ENCODE data around the gene MYCBP2. TPM values are rescaled to one million over a fixed set of nuclear protein-coding genes. Genes with fewer than 3 reads are reported as not detected.
"Not testable (repeated sequence)": the region's sequence is repeated elsewhere in the genome, so short reads cannot be mapped to it uniquely, and the experiment has no call there.

Gene MYCBP2
- total RNA-seq, 8 experiments from 2014 or later = 53.8 to 118 (median 89.4) TPM

DNA sequence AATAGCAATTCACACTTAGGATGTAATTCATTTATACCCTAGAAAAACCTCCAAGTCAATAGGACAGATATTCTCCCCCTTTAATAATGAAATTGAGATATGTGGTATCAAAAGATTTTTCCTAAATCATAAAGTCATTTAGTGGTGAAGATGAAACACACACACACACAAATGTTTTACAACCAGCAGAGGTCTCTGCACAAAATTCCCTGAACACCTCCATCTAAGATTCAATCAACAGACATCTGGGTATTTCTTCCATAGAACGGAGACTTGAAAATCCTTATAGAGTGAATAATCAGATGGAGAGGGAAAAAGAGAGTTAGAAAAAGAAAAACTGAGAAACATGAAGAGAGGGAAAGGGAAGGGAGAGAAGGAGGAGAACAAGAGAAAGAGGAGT lies 52.8 kb downstream of the MYCBP2 start:
- no peaks in the 10 kb centered on the region for H3K4me1 ChIP-seq (replicated peaks in 1 of 2)
- H3K4me3 ChIP-seq = no peak overlapping the region
- WGBS, 10 experiments = 73 to 100% (median 100%) methylated on average over 1 of the region's 1 CpG; no CpG with 5 or more reads in 2 of the 10 experiments
- no peak for ATAC-seq (replicated peaks in 6 of 8)
- no peak overlapping the region for H3K27ac ChIP-seq
- in situ Hi-C loops (cut with MboI; ENCODE audit: low pct_unique_long_range_greater_than_20kb in 2 of 9, low sequenced_read_pairs in 9 of 9, unreplicated experiment in 9 of 9) = no loop called here

DNA sequence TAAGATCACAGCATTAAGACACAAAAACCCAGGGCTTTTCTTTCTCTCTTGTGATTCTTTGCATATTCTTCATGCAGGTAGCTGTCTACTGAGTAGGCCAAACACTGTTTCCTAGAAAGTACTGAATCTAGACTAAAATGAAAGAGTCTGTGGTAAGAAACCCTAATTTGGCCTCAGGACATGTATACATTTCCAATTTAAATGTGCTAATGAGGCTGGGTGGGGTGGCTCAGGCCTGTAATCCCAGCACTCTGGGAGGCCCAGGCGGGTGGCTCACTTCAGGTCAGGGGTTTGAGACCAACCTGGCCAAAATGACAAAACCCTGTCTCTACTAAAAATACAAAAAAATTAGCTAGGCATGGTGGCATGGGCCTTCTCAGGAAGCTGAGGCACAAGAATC lies 57.8 kb downstream of the MYCBP2 start:
- peak in 3 of 8 experiments; percentile 74 to 97 (median 94) for ATAC-seq (replicated peaks in 6 of 8)
- H3K4me3 ChIP-seq = no peak overlapping the region
- no peak overlapping the region for H3K27ac ChIP-seq
- H3K4me1 ChIP-seq (replicated peaks in 1 of 2) = no peaks in the 10 kb centered on the region
- WGBS, 10 experiments = 0 to 100% (median 80%) methylated on average over 1 of the region's 1 CpG; no CpG with 5 or more reads in 3 of the 10 experiments
- in situ Hi-C loops (cut with MboI; ENCODE audit: low pct_unique_long_range_greater_than_20kb in 2 of 9, low sequenced_read_pairs in 9 of 9, unreplicated experiment in 9 of 9) = no loop called here

DNA sequence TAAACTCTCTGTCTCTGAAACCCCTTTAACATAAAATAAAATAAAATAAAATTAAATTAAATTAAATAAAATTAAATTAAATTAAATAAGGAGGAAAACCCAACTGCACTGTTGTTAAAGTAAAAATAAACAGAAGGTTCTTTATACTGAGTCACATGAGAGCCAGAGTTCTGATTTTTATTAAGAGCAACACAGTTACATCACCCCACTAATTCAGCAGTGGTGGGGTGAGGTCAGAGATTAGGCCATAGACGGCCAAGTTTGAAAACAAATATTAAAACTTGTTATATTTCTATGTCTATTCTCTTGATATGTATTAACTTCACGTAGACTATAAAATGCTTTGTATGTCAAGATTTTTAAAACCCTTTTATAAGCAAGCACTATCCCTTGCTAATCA lies 59.5 kb downstream of the MYCBP2 start:
- 17 to 100% (median 90%) methylated on average over 1 to 2 of the region's 2 CpGs for WGBS, 10 experiments
- in situ Hi-C loops (cut with MboI; ENCODE audit: low pct_unique_long_range_greater_than_20kb in 2 of 9, low sequenced_read_pairs in 9 of 9, unreplicated experiment in 9 of 9) = no loop called here
- no peak overlapping the region for H3K27ac ChIP-seq
- ATAC-seq (replicated peaks in 6 of 8) = peak in 1 of 8 experiments; percentile 28
- no peaks in the 10 kb centered on the region for H3K4me1 ChIP-seq (replicated peaks in 1 of 2)
- H3K4me3 ChIP-seq = no peak overlapping the region

DNA sequence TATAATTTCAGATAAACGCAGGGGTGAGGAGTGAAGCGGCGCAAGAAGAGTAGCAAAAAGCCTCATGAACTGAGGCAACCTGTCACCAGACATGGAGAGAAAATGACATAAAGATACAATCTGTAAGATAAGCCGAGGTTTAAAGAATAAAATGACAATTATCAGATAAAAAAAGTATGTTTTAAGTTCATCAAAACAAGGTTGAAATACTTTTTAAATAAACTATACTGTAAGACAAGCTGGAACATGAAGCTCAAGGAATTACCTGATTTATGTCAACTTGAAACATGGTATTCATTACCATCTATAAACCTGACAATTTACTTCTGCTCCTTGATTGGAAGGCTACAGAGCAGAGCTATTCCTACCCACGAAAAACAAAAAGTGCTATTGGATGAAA lies 61.6 kb downstream of the MYCBP2 start:
- 75 to 96% (median 86%) methylated on average over 2 to 5 of the region's 5 CpGs; no CpG with 5 or more reads in 1 of the 10 experiments for WGBS, 10 experiments
- Histone ChIP-seq H3K27ac (no peak overlapping the region), H3K4me3 (no peak overlapping the region), H3K4me1 (replicated peaks in 1 of 2) (no peaks in the 10 kb centered on the region)
- no peak for ATAC-seq (replicated peaks in 6 of 8)
- in situ Hi-C loops (cut with MboI; ENCODE audit: low pct_unique_long_range_greater_than_20kb in 2 of 9, low sequenced_read_pairs in 9 of 9, unreplicated experiment in 9 of 9) = no loop called here

DNA sequence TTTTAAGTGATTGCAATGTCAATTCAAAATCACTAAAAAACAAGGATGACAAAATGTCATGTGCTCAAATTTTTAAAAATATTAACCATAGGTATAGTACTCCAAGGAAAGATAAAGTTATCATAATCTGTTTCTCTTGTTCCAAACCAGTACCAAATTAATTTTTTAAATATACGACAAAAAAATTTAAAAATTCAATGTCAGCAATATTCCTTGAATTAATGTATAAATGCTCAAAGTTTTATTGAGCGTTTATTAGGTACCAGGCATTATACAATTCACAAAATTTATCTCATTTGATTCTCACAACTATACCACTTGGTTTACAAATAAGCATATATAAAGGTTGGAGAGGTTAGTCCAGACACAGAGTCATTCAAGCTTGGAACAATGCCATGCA lies 64.7 kb downstream of the MYCBP2 start:
- Histone ChIP-seq H3K4me3 (no peak overlapping the region), H3K27ac (no peak overlapping the region), H3K4me1 (replicated peaks in 1 of 2) (no peaks in the 10 kb centered on the region)
- in situ Hi-C loops (cut with MboI; ENCODE audit: low pct_unique_long_range_greater_than_20kb in 2 of 9, low sequenced_read_pairs in 9 of 9, unreplicated experiment in 9 of 9) = no loop called here
- no peak for ATAC-seq (replicated peaks in 6 of 8)
- WGBS, 10 experiments = 9 to 100% (median 95%) methylated on average over 1 to 2 of the region's 2 CpGs

DNA sequence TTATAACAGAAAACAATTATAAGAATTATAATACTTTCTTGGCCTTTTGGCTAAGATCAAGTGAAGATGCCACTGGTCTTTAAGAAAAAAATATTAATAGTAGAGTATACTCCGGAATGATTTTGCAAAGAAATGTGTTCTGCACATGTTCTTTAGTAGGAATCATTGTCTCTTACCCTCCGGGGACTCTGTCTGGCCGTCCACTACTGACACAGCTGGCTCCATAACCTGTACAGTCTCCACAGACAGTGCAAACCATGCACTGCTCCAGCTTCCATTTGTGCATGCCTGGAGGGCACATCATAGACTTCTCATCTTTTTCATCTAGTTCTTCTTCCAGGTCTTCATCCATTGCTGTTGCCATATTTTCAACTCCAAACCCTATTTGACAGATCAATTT lies 75.9 kb downstream of the MYCBP2 start:
- 5 to 100% (median 94%) methylated on average over 1 to 3 of the region's 3 CpGs for WGBS, 10 experiments
- Histone ChIP-seq H3K4me1 (replicated peaks in 1 of 2) (no peaks in the 10 kb centered on the region), H3K27ac (no peak overlapping the region), H3K4me3 (no peak overlapping the region)
- in situ Hi-C loops (cut with MboI; ENCODE audit: low pct_unique_long_range_greater_than_20kb in 2 of 9, low sequenced_read_pairs in 9 of 9, unreplicated experiment in 9 of 9) = no loop called here
- peak in 3 of 8 experiments; percentile 42 to 86 (median 44) for ATAC-seq (replicated peaks in 6 of 8)

DNA sequence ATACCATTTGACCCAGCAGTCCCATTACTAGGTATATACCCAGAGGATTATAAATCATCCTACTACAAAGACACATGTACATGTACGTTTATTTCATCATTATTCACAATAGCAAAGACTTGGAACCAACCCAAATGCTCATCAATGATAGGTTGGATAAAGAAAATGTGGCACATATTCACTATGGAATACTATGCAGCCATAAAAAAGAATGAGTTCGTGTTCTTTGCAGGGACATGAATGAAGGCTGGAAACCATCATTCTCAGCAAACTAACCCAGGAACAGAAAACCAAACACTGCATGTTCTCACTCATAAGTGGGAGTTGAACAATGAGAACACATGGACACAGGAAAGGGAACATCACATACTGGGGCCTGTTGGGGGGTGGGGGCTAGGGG lies 81.7 kb downstream of the MYCBP2 start:
- in situ Hi-C loops (cut with MboI; ENCODE audit: low pct_unique_long_range_greater_than_20kb in 2 of 9, low sequenced_read_pairs in 9 of 9, unreplicated experiment in 9 of 9); H3K4me3 ChIP-seq; H3K4me1 ChIP-seq (replicated peaks in 1 of 2); ATAC-seq (replicated peaks in 6 of 8); H3K27ac ChIP-seq: not testable (repeated sequence)
- WGBS, 10 experiments = 60 to 100% (median 100%) methylated on average over 1 to 2 of the region's 2 CpGs; no CpG with 5 or more reads in 6 of the 10 experiments

DNA sequence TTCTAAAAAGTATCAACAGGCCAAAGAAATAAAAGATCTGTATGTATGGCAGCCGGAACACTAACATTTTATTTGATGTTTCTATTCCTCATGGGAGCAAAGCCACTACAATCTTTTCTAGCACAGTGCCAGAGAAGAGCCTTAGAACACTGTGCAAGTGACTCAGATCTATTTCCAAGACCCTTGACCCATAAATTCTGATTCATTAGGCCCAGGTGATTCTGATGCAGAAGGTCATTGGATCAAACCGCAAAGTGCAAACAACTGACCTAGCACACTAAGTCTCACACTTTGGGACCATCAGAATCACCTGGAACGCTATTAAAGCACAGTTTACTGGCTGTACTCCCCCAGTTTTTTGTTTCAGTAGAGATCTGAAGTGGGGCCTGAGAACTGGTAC lies 87.6 kb downstream of the MYCBP2 start:
- WGBS, 10 experiments = 81 to 100% (median 94%) methylated on average over 1 to 3 of the region's 3 CpGs
- in situ Hi-C loops (cut with MboI; ENCODE audit: low pct_unique_long_range_greater_than_20kb in 2 of 9, low sequenced_read_pairs in 9 of 9, unreplicated experiment in 9 of 9) = no loop called here
- no peak for ATAC-seq (replicated peaks in 6 of 8)
- Histone ChIP-seq H3K4me3 (no peak overlapping the region), H3K4me1 (replicated peaks in 1 of 2) (no peaks in the 10 kb centered on the region), H3K27ac (no peak overlapping the region)

DNA sequence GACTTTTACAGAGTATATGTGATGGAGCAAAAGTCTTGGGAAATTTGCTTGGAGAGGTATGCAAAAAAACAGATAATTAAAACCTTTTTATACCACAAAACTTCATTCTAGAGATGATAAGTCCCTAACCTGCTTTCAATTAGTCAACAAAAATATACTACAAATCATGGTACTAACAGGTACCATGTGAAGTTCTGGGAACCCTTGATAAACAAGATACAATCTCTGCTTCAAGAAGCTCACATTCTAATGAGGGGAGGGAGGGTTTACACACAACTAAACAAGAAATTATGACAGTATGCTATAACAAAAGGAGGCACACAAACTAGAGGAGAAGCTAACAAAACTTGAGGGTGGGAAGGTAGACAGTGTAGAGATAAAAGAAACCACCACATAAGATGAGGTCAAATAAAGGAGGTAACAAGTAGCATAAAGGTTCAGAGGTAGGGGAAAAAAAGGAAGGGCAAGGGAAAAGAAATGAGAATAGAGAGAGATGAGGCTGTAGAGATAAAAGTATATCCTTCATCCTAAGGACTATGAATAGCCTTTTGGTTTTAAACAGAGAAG lies 91.4 kb downstream of the MYCBP2 start:
- Histone ChIP-seq H3K4me1 (replicated peaks in 1 of 2) (no peaks in the 10 kb centered on the region), H3K4me3 (no peak overlapping the region), H3K27ac (no peak overlapping the region)
- ATAC-seq (replicated peaks in 6 of 8) = no peak
- in situ Hi-C loops (cut with MboI; ENCODE audit: low pct_unique_long_range_greater_than_20kb in 2 of 9, low sequenced_read_pairs in 9 of 9, unreplicated experiment in 9 of 9) = no loop called here

DNA sequence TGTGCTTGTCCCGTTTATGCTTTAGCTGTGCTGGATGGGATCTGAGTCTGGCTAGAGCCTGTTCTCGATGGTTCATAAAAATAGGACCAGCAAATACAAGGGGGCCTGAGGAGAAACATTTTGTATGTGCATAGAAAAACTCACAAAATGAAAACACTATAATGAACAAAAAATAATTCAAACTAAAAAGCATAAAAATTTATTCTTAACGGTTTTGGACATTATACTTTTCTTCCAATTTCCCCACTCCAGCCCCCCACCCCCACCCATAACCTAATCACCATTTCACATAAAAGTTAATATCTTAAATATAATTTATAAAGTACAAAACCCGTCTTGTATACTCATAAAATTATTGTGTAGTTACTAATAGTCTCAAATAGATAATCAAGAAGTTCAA lies 93.7 kb downstream of the MYCBP2 start:
- 83 to 100% (median 89%) methylated on average over 2 to 4 of the region's 4 CpGs; no CpG with 5 or more reads in 1 of the 10 experiments for WGBS, 10 experiments
- Histone ChIP-seq H3K4me3 (no peak overlapping the region), H3K4me1 (replicated peaks in 1 of 2) (no peaks in the 10 kb centered on the region), H3K27ac (no peak overlapping the region)
- no peak for ATAC-seq (replicated peaks in 6 of 8)
- in situ Hi-C loops (cut with MboI; ENCODE audit: low pct_unique_long_range_greater_than_20kb in 2 of 9, low sequenced_read_pairs in 9 of 9, unreplicated experiment in 9 of 9) = no loop called here

DNA sequence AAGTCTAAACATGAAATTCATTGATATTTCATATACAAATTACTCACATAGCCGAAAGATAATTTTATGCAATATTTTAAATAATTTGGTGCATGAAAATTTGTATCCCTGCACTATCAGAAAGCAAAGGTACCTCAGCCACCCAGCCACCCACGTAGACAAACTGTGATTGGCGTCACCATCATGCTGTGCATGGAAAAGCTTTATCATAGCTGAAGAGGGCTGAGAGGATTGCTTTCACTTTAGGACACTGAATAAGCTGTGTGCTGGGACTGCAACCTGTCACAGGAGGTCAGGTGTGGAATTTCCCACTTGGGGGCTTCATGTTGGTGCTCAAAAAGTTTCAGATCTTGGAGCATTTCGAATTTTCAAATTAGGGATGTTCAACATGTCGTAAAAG lies 96.3 kb downstream of the MYCBP2 start:
- Histone ChIP-seq H3K4me3 (no peak overlapping the region), H3K4me1 (replicated peaks in 1 of 2) (no peaks in the 10 kb centered on the region), H3K27ac (no peak overlapping the region)
- no peak for ATAC-seq (replicated peaks in 6 of 8)
- whole genome bisulfite sequencing, 10 experiments = 31 to 100% (median 88%) methylated on average over 2 to 5 of the region's 5 CpGs
- in situ Hi-C loops (cut with MboI; ENCODE audit: low pct_unique_long_range_greater_than_20kb in 2 of 9, low sequenced_read_pairs in 9 of 9, unreplicated experiment in 9 of 9) = no loop called here

DNA sequence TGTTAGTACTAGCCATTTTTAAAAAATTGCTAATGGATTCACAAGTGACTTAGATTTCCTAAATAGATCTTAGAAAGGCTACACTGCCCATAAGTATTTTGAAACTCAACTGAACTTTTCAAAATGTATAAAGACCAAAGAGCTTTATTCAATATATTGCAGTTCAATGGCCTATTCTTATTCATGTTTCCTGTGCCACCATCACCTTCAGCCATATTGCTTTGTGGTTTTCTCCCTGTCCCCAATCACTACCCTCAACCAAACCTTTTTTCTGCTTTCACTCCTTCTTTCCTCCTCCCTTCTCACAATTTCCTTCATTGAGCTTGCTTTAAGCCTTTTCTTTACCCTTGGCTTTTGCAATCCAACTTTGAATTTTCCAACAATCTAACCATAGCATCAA lies 100.9 kb downstream of the MYCBP2 start:
- Histone ChIP-seq H3K4me1 (replicated peaks in 1 of 2) (no peaks in the 10 kb centered on the region), H3K4me3 (no peak overlapping the region), H3K27ac (no peak overlapping the region)
- in situ Hi-C loops (cut with MboI; ENCODE audit: low pct_unique_long_range_greater_than_20kb in 2 of 9, low sequenced_read_pairs in 9 of 9, unreplicated experiment in 9 of 9) = no loop called here
- ATAC-seq (replicated peaks in 6 of 8) = no peak

DNA sequence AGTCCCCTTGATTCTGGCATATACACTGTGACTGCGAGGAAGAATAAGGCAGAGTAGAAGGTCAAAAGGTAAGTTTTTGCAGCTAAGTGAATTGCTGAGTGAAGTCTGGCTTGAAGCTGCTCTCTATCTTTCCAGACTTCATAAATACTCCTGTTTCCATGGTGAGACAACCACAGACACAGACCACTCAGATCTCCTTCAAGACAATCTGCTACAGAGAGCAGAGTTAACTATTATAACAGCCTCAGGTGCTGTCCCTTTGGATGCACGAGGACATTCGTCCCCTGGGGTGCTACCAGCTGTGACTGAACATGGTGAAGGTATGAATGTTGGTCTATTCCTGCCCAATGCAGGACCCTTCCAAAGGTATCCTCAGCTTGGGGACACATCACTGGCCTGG lies 104.0 kb downstream of the MYCBP2 start:
- WGBS, 10 experiments = 75 to 100% (median 95%) methylated on average over 1 to 3 of the region's 3 CpGs; no CpG with 5 or more reads in 3 of the 10 experiments
- H3K27ac ChIP-seq = no peak overlapping the region
- in situ Hi-C loops (cut with MboI; ENCODE audit: low pct_unique_long_range_greater_than_20kb in 2 of 9, low sequenced_read_pairs in 9 of 9, unreplicated experiment in 9 of 9) = no loop called here
- no peak for ATAC-seq (replicated peaks in 6 of 8)
- H3K4me1 ChIP-seq (replicated peaks in 1 of 2) = no peaks in the 10 kb centered on the region
- H3K4me3 ChIP-seq = no peak overlapping the region

DNA sequence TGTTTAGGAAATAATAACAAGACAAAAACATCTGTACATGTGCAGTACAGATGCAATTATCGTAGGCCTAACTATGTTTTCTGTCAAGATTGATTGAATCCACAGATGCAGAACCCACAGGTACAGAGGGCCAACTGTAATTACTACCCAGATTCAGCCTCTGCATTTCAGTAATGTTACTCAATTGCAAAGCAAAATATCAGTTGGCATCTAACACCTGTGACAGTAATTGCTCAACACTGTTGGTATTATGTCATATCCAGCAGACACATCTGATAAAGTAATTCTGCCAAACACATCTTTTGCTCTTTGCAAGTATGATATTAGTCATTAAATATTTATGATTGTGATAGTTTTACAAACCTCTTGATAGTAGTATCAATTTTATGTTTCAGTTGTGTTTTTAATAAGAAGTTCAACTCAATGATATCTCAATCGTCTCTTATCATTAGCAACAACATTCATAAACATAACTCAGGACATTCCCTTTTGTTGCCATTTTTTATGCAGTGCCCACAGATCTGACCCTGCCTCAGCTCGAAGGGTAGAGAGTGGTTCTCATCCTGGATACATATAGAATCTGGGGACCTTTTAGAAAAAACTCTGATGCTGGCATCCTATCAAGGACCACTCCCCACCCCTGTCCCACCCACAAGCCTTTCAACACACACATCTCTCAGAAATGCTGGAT lies 104.7 kb downstream of the MYCBP2 start:
- Histone ChIP-seq H3K4me3 (no peak overlapping the region), H3K27ac (no peak overlapping the region), H3K4me1 (replicated peaks in 1 of 2) (no peaks in the 10 kb centered on the region)
- no peak for ATAC-seq (replicated peaks in 6 of 8)
- in situ Hi-C loops (cut with MboI; ENCODE audit: low pct_unique_long_range_greater_than_20kb in 2 of 9, low sequenced_read_pairs in 9 of 9, unreplicated experiment in 9 of 9) = no loop called here
- WGBS, 10 experiments = 58 to 100% (median 97%) methylated on average over 1 to 3 of the region's 3 CpGs; no CpG with 5 or more reads in 2 of the 10 experiments
